Duodenal mucosa (tissue), 2 donors: ENCODE measurements around the gene HAUS2.
"Not testable (repeated sequence)": the region's sequence is repeated elsewhere in the genome, so short reads cannot be mapped to it uniquely, and the experiment has no call there.

Experiments
- H3K27ac ChIP-seq: one replicate; pipeline ENCODE4 v1.7.0; 2013; ENCODE audit warnings: low read depth, low read length
- H3K27me3 ChIP-seq, 2 donors: one replicate each; pipeline ENCODE4 v1.7.0; 2013; ENCODE audit warnings: low read length in 2 of 2, control low read depth in 1 of 2; ENCODE audit not compliant: insufficient read depth in 2 of 2, control insufficient read depth in 1 of 2
- H3K36me3 ChIP-seq, 2 donors: one replicate each; pipeline ENCODE4 v1.7.0; 2013; ENCODE audit warnings: low read length in 2 of 2, control low read depth in 1 of 2; ENCODE audit not compliant: insufficient read depth in 2 of 2, control insufficient read depth in 1 of 2
- H3K4me1 ChIP-seq, 2 donors: one replicate each; pipeline ENCODE4 v1.7.0; 2013; ENCODE audit warnings: low read length in 2 of 2, control low read depth in 1 of 2; ENCODE audit not compliant: insufficient read depth in 2 of 2, control insufficient read depth in 1 of 2
- H3K4me3 ChIP-seq, 2 donors: one replicate each; pipeline ENCODE4 v1.7.0; 2013; ENCODE audit warnings: low read length in 2 of 2, low read depth in 1 of 2
- H3K9ac ChIP-seq, 2 donors: one replicate each; pipeline ENCODE4 v1.7.0; 2013; ENCODE audit warnings: low read length in 2 of 2, low read depth in 1 of 2
- H3K9me3 ChIP-seq, 2 donors: one replicate each; pipeline ENCODE4 v1.7.0; 2013; ENCODE audit warnings: low read length in 2 of 2, control low read depth in 1 of 2; ENCODE audit not compliant: control insufficient read depth in 1 of 2

HAUS2 gene

DNA sequence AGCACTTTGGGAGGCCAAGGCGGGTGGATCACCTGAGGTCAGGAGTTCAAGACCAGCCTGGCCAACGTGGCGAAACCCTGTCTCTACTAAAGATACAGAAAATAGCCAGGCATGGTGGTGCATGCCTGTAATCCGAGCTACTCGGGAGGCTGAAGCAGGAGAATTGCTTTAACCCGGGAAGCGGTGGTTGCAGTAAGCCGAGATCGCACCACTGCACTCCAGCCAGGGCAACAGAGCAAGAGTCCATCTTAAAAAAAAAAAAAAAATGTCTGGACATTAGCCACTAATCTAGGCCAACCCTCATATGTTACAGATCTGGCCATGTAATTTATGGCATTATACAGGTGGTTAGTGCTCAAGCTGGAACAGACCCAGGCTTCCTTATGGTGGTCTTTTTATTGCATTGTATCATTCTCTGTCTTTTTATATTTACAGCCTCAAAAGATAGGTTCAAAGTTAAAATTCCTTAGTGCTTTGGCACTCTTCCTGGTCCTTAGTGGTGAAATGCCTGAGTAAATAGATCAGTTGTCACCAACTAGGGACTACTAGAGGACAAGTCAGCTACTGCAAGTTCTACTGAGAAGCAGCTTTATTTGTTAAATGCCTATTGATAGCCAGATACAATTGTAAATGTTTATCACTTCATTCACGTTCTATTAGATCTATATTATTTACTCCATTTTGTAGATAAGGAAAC, 42.7 kb downstream of the HAUS2 start:
- H3K4me3 ChIP-seq: no peak overlapping the region
- H3K9me3 ChIP-seq: no peaks in the 10 kb centered on the region
- H3K4me1 ChIP-seq: peaks cover 7 to 9% of the 10 kb centered on the region in 2 donors
- no peak overlapping the region for H3K9ac ChIP-seq
- H3K27ac ChIP-seq: no peak overlapping the region
- H3K36me3 ChIP-seq: no peaks in the 10 kb centered on the region
- no peaks in the 10 kb centered on the region for H3K27me3 ChIP-seq

DNA sequence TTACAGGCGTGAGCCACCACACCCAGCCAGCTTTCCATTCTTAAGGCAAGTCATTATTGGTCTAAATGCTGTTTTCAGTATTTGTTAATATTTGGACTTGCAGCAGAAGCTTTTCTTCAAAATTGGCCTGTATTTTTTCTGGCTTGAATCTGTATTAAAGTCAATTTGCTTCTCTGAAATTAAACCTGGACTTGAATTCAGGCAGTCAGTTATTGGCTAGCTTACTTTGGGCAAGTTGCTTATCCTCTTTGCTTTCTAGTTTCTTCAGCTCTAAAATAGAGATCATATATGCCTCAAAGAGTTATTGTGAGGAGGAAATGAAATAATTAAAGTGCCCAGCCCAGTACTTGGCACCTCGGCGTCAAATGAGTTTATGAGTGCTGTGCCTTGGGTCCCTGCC, 44.1 kb downstream of the HAUS2 start:
- Histone ChIP-seq H3K9me3 (no peaks in the 10 kb centered on the region), H3K4me1 (peaks cover 7 to 9% of the 10 kb centered on the region in 2 donors), H3K27ac (no peak overlapping the region), H3K9ac (no peak overlapping the region), H3K27me3 (no peaks in the 10 kb centered on the region), H3K4me3 (no peak overlapping the region), H3K36me3 (no peaks in the 10 kb centered on the region)

DNA sequence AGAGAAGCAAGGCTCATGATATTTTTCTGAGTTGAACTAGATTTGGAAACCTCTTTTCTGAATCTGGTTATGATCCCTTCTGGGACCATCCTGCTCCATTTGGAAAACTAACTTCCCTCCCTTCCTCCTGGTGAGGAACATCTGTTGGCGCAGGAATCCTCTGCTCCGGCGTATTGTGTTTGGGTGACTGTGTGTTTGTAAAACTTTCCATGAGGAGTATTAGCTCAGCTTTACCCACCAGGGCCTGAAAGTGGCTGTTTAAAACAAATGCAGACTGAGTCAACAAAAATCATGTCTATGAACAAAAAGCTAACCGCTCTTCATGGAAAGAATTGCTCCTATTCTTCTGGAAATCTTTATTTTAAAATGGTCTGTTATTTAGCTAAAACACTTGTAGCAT, 44.5 kb downstream of the HAUS2 start:
- H3K9ac ChIP-seq: no peak overlapping the region

DNA sequence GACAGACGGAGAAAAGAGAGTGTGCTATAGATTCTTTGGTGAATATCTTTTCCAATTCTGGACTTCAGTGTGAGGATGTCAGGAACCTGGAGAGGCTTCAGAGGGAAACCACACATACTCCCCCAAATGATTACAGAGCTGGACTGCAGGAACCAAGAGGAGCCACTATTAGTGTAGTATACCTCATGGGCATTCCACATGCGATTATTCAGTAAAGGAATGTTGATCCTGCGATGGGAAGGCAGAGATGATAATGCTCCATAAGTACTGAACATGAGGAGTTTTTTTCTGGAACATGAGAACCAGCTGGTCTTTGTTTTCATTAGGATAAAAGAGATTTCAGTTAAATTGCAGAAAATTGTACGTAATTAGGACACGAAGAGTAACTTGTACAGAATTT, 45.5 kb downstream of the HAUS2 start:
- Histone ChIP-seq H3K9me3 (no peaks in the 10 kb centered on the region), H3K27ac (no peak overlapping the region), H3K27me3 (no peaks in the 10 kb centered on the region), H3K4me1 (peaks cover 7 to 9% of the 10 kb centered on the region in 2 donors), H3K9ac (no peak overlapping the region), H3K36me3 (no peaks in the 10 kb centered on the region), H3K4me3 (no peak overlapping the region)

More for the DNA sequence above, 44.5 kb downstream of the HAUS2 start:
- Histone ChIP-seq H3K4me1 (peaks cover 7 to 9% of the 10 kb centered on the region in 2 donors), H3K9me3 (no peaks in the 10 kb centered on the region), H3K4me3 (no peak overlapping the region), H3K27ac (no peak overlapping the region), H3K27me3 (no peaks in the 10 kb centered on the region), H3K36me3 (no peaks in the 10 kb centered on the region)

DNA sequence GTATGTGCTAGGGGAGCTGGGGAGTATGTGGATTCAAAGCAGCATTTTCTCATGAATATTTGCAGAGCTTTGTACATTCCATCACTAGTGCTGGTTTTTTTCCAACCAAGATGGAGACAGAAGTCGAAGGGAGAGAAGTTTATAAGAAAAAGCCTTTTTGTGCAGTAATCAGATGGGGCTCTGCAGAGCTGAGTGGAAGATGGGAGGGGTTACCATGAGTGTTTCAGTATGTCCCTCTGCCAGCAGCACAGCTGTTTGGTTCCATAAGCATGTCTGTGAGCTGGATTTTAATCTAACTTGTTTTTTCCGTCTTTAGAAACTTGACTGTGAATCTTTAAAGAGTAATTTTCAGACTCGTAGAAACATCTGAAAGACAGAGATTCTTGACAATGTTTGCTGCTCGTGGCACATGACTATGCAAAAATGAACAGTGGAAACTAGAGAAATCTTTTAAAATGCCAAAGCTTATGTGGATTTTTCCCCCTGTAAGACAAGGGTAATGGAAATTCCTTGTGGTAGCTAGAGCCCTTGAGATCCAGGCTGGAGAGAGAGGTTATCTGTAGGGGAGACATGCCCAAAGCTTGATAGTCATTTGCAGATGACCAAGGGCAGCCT, 47.1 kb downstream of the HAUS2 start:
- no peaks in the 10 kb centered on the region for H3K27me3 ChIP-seq
- H3K9me3 ChIP-seq: no peaks in the 10 kb centered on the region
- H3K36me3 ChIP-seq: no peaks in the 10 kb centered on the region
- H3K4me1 ChIP-seq: peaks cover 7 to 9% of the 10 kb centered on the region in 2 donors
- H3K4me3 ChIP-seq: no peak overlapping the region
- H3K27ac ChIP-seq: no peak overlapping the region
- no peak overlapping the region for H3K9ac ChIP-seq

DNA sequence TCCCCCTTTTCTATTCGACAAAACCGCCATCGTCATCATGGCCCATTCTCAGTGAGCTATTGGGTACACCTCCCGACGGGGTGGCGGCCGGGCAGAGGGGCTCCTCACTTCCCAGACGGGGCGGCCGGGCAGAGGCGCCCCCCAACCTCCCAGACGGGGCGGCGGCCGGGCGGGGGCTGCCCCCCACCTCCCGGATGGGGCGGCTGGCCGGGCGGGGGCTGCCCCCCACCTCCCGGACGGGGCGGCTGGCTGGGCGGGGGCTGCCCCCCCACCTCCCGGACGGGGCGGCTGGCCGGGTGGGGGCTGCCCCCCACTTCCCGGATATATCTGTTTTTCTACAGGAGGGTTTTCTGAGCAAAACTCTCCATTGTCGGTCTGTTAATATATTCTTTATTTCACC, 52.7 kb downstream of the HAUS2 start:
- not testable (repeated sequence) for H3K27ac ChIP-seq, H3K4me3 ChIP-seq, H3K4me1 ChIP-seq, H3K36me3 ChIP-seq, H3K27me3 ChIP-seq, H3K9me3 ChIP-seq, H3K9ac ChIP-seq

DNA sequence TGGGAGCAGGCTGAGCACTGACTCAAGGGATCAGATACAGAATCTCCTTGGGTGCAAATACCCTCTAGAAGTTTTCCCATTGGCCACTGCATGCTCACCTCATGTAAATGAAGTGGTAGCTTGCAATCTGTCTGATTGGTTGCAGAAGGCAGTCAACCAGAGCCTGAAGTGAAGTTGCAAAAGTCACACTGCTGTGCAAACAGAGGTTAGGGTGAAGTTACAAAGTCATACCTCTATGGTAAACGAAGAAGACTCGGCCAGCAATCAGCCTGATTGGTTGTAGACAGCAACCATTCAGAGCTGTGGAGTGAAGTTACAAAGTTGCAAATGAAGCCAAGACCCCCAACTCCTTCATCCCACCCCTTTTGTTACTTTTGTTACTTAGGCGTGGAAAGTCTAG, 53.9 kb downstream of the HAUS2 start:
- Histone ChIP-seq H3K27ac (no peak overlapping the region), H3K4me3 (no peak overlapping the region), H3K36me3 (no peaks in the 10 kb centered on the region), H3K4me1 (peaks cover 8% of the 10 kb centered on the region in 2 donors), H3K9me3 (no peaks in the 10 kb centered on the region), H3K27me3 (no peaks in the 10 kb centered on the region), H3K9ac (no peak overlapping the region)

DNA sequence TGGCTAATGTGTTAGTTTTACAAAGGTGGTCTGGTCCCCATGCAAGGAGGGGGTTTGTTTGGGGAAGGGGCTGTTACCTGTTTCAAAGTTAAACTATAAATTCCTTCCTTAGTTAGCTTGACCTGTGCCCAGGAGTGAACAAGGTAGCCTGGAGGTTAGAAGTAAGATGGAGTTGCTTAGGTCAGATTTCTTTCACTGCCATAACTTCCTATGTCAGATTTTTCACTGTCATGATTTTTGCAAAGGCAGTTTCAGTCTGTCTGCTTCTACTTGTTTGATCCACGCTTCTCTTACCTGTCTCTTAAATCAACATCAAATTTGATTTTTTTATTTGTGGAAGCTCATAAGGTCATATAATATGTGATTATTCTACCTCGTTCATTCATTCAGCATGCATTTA, 55.3 kb downstream of the HAUS2 start:
- no peaks in the 10 kb centered on the region for H3K9me3 ChIP-seq
- H3K4me1 ChIP-seq: peaks cover 8% of the 10 kb centered on the region in 2 donors
- H3K27ac ChIP-seq: no peak overlapping the region
- H3K27me3 ChIP-seq: no peaks in the 10 kb centered on the region
- no peak overlapping the region for H3K4me3 ChIP-seq
- no peaks in the 10 kb centered on the region for H3K36me3 ChIP-seq
- H3K9ac ChIP-seq: no peak overlapping the region

DNA sequence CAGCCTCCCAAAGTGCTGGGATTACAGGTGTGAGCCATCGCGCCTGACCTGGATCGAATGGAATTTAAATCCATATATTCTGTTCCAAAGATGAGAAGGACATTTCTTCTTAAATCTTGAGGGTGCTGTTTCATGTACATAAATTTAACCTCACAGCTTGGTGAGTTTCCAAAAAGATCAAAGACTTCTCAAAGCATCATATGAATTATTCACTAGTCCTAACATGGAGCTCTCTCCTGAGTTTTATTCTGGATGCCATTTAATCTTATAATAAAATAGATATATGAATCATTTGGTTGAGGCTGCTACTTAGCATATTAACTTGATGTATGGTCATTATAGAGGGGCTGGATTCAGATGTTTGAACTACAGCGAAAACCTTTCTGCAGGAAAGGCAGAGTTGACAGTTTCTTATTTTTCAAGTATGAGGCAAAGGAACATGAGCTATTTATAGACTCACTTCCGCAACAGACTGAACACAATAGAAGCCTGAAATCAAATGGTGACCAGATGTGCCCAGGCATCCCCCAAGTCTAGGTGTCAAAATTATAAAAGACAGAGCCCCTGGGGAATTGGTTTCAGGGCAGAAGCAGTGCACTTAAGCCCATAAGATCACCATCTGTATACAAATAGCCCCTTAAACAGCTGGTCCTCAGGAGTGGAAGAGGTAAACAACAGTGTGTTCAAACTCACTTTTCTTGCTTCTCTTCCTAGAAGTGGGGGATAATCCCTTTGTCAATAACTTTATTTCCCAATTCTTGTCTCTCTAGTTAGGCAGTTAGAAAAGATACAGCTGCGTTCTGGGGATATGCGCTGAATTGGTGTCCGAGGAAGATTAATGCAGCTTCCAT, 56.5 kb downstream of the HAUS2 start:
- Histone ChIP-seq H3K27ac (no peak overlapping the region), H3K9ac (no peak overlapping the region), H3K36me3 (no peaks in the 10 kb centered on the region), H3K4me1 (peaks cover 8% of the 10 kb centered on the region in 2 donors), H3K9me3 (no peaks in the 10 kb centered on the region), H3K4me3 (peak overlapping the region in 1 of 2 donors; percentile 4), H3K27me3 (no peaks in the 10 kb centered on the region)

DNA sequence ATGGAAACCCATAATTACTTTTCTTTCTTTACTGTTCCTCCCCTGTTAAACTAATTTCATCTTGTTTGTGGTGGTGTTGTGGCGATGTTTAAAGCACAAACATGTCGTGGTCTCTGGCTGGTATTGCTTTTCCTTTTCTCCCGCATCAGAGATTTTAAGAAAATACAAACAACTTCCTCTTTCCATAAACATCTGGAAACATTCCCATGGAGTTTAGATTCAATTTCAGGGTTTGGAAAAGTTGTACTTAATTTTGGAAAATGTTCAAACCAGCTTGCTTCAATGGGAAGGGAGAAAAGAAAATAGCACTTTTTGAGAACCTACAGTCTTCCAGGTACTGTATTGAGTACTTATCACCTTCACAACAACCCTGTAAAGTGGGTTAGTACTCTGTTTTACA, 57.2 kb downstream of the HAUS2 start:
- no peak overlapping the region for H3K9ac ChIP-seq
- no peak overlapping the region for H3K27ac ChIP-seq
- peak overlapping the region in 1 of 2 donors; percentile 4 for H3K4me3 ChIP-seq
- H3K27me3 ChIP-seq: no peaks in the 10 kb centered on the region
- no peaks in the 10 kb centered on the region for H3K36me3 ChIP-seq
- no peaks in the 10 kb centered on the region for H3K9me3 ChIP-seq
- H3K4me1 ChIP-seq: peaks cover 8% of the 10 kb centered on the region in 2 donors
